ENCODE results near the gene LHX2.

Gene LHX2

DNA sequence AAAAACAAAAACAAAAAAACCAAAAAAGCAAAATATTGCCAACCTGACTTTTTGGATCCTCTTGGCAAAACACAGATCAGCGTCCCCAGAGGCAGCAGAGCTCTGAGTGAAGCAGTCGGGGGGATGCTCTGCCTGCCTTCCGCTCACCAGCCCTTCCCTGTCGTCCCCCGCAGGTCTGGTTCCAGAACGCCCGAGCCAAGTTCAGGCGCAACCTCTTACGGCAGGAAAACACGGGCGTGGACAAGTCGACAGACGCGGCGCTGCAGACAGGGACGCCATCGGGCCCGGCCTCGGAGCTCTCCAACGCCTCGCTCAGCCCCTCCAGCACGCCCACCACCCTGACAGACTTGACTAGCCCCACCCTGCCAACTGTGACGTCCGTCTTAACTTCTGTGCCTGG, 20.7 kb downstream of the LHX2 start:
- DNase-seq (ENCODE audit: low spot score), result no peak

DNA sequence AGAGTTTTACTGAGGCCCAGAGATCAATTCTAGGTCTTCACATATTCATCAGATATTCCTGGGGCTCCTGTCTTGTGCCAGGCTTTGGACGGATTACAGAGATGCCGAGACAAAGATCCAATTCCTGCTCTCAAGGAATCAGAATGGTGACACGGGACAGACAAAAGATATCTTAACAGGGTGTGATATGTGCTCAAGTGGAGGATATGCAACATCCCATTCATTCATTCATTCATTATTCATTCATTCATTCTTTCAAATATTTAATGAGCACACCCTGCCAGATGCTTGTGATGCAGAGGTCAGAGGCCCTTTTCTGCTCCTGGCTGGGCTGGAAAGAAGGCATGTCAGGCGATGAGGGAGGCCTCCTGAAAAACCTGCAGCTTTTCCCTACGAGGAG, 21.8 kb downstream of the LHX2 start:
- DNase-seq (ENCODE audit: low spot score), result no peak

DNA sequence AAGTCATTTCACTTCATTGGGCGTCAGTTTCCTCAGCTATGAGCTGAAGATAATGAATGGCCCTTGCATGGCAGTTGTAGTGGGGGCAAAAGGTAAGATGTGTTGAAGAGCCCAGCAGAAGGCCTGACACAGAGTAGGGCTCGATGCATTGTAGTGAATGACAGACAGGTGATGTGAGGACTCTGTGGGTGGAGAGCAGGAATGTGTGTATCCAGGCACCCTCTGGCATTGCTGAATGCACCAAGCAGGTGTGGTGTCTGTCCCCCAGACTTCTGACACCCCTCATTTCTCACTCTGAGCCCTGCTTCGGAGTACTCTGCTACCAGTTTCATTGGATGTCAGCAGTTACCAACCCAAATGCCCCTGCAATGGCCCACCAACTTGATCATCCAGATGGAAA, 22.4 kb downstream of the LHX2 start:
- no peak for DNase-seq (ENCODE audit: low spot score)

DNA sequence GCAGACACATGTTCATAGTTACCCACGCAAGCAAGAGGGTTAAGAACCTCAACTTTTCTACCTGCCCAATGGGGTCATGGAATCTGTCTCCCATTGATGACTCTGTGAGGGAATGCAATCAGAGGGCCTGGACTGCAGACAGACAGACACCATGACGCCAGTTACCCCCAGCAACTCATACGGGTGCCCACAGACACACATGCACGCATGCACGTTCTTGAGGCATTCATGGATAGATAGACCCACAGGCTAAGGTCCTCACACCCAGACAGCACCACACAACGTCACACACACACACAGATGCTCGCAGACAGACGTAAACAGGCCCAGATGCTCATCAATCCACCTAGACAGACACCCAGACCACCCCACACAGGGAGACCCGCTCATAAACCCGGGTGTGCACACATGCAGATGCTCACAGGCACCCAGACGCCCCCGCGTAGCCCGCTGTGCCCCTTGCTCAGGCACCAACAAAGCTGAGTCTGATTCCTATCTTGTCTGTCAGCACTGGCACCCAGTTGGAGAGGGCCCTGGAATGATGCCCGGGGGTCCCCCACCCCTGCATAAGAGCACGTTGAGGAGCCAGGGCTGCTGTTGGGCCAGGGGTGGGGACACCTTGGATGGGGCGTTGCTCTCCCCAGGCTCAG, 23.6 kb downstream of the LHX2 start:
- no peak for DNase-seq (ENCODE audit: low spot score)

DNA sequence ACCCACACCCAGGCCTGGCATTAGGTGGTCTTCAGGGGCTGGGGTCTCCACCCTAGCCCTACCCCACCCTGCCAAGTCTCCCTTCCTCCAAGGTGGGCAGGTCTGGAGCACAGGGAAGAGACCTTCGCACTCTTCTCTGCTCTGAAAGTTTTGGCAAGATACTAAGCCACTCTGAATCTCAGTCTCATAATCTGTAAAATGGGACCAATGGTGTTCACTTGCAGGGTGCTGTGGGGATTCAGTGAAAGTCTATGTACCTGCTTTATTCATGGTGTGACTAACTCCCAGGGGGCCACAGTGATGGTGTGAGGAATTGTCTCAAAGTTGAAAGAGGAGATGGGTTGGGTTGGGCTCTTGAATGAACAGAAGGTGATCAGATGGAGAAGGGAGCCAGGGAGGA, 25.0 kb downstream of the LHX2 start:
- no peak for DNase-seq (ENCODE audit: low spot score)

DNA sequence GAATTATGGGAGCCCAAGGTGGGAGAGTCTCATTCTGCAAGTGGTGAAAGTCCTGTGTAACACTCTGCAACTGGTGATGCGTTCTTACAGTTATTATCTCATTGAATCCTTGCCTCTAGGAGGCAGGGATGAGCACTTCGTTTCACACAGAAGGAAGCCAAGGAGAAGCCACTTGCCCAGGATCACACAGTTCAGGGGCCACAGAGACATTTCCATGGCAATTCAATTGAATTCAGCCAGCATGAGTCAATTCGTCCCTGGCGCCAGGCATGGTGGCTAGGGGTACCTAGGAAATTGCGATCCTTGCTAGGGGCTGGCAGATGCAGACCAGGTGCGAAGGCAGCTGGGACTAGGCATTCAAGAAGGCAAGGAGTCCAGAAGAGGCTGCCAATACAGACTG, 26.2 kb downstream of the LHX2 start:
- peak; percentile 35 for DNase-seq (ENCODE audit: low spot score)

DNA sequence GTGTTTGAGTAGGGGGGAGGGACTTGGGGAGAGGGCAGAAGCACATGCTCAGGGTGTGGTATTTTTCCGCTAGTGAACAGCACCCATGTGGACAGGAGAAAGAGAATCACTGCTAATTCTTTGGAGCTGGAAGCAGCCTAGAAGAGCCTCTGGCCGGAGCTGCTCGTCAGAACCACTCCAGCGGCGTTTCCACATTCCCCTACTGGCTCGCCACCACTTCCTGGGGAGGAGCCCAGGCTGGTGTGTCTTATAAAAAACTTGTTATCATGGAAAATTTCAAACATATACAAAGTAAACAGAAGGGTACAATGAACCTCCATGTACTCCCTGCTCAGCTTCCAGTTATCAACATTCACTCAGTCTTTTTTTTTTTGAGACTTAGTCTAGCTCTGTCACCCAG, 26.7 kb downstream of the LHX2 start:
- DNase-seq (ENCODE audit: low spot score), result peak; percentile 58

DNA sequence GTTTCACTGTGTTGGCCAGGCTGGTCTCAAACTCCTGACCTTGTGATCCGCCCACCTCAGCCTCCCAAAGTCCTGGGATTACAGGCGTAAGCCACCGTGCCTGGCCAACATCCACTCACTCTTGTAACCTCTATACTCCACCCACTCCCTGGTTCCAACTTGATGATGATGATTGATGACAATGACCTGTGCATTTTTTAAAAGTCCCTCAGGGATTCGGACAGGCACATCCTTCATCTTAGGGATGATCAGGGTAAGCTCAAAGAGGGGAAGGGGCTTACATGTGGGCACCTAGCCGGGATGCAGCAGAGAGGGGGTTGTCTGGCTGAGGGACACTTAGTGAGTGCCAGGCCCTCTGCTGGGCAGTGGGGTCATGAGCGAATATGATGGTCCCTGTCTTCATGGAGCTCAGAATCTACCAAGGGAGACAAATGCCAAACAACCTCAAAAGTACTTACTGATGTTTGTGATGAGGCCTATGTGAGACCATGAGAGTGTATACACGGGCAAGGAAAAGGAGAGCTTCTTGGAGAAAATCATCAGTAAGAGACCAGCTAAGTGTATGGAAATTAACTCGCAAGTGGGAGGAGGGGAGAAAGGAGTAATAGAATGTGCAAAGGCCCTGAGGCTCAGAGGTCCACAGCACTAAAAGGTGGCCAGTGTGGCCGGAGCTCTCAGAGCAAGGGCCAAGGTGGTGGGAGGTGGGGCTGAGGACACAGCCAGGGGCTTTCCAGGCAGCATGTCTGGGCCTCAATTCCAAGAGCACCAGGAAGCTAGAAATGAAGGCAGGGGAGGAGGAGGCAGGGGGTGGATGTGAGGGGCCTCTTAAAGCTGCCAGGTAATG, 27.4 kb downstream of the LHX2 start:
- DNase-seq (ENCODE audit: low spot score), result no peak

DNA sequence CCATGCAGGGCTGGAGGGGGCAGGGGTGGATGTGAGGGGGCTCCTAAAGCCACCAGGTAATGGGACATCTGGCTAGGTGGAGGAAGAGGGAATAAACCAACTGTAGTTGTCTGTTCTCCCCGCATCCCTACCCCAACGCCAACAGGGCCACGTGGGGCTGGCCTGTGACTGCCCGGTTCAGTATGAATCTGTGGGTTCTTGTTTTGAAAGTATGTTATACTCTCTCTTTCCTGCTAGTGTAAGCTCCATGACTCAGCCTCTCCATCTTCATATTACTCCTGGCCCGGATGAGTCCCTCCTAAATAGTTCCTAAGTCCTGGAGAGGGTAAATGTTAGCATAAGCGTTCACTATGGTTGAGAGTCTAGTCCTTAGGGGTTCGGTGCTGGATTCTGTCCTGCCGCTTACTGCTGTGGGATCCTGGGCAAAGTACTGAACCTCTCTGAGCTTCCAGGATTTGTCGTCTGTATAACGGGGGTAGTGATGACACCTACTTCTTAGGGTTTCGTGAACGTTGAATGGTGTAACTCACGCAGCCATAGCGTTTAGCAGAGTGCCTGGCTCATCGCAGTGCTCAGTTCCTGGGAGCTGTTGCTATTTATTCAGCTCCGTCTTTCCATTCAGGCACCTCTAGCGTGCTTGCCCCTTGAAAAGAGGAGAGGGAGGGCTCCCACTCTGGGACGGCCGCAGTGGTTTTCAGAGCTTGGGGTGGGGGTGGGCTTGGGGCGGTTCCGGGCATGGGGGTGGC, 28.8 kb downstream of the LHX2 start:
- peak; percentile 53 for DNase-seq (ENCODE audit: low spot score)

DNA sequence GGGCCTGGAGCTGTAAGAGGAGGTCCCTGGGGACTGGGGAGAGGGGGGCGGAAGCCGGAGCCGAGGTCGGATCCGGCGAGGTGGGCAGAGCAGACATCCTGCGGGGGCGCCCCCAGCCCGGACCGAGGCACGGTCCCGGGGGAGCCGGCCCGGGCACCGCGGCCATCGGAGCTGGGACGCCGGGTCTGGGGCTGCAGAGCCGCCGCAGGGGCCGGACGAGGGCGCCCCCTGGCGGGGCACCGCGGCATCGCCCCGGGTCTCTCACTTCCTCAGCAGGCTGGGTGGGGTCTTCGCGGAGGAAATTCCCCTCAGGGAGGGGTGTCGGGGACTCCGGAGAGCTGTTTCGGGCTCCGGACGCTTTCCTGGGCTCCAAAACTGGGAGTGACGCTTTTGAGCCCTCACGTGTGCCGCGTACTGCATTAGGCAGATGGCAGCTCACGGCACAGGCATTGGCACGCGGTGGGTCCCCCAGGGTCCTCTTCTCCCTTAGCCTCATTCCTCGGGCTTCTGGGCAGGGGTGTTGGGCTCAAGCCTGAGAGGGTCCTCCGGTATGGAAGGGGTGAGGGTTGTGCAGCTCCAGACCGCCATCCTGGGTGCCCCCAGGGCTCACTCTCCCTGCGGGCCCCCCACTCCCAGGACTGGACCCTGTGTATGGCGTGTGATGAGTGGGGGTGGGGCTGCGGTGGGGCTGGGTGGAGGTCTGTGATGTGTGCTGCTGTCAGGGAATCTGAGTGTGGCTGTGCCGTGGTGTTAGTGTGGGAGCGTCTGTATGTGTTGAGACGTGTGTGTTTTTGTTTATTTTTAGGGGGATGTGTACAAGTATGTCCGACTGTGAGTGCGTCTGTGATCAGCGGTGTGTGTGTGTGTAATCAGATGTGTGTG, 29.6 kb downstream of the LHX2 start:
- peak; percentile 85 for DNase-seq (ENCODE audit: low spot score)

DNA sequence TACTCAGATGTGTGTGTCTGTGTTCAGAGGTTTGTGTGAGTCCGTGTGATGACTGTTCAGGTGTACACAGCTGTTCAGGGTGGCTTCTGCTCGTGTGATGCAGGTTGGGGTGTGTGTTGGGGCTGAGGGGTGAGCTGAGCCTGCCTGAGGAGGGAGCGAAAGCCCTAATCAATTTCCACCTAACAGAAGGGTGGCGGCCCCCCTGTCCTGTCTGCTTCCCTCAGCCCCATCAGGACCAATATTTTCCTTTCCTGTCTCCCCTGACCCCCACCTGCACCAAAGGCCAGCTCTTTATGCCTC, 30.2 kb downstream of the LHX2 start:
- DNase-seq (ENCODE audit: low spot score), result no peak

DNA sequence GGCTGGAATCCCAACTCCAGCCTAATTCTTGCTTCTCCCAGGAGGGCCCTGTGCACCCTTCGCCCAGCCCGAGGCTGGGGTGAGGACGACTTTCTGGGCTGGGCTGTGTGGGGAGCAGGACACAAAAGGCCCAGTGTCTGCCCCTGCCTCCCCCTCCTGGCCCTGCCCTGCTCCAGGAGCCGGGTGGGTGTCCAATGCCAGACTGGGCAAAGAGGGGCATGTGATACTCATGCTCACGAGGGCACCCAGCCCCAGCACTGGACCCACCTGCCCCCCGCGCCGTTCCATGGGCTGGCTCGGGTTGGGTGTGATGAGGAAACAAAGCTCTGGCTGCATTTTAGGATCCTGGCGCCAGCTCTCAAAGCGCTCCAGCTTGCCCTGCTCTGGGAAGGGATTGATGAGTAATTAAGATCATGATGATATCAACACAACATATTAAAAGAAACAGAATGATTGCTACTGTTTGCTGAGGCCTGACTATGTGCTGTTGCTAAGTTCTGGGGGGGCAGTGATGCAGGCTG, 30.7 kb downstream of the LHX2 start:
- no peak for DNase-seq (ENCODE audit: low spot score)

DNA sequence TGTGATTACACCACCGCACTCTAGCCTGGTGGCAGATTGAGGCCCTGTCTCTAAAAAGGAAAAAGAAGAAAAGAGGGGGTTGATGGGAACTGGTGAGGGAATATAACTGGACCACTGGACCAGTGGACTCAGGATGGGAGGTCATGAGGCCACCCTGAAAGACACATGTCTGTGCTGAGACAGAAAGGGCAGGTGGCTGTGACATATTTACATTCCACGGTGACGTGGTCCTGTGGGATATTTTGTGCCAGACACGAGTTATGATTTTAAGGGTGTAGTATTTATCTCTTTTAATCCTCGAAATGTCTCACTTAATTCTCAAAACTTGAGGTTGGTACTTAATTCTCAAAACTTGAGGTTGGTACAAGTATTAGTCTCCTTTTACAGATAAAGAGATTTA, 32.9 kb downstream of the LHX2 start:
- DNase-seq (ENCODE audit: low spot score), result no peak

DNA sequence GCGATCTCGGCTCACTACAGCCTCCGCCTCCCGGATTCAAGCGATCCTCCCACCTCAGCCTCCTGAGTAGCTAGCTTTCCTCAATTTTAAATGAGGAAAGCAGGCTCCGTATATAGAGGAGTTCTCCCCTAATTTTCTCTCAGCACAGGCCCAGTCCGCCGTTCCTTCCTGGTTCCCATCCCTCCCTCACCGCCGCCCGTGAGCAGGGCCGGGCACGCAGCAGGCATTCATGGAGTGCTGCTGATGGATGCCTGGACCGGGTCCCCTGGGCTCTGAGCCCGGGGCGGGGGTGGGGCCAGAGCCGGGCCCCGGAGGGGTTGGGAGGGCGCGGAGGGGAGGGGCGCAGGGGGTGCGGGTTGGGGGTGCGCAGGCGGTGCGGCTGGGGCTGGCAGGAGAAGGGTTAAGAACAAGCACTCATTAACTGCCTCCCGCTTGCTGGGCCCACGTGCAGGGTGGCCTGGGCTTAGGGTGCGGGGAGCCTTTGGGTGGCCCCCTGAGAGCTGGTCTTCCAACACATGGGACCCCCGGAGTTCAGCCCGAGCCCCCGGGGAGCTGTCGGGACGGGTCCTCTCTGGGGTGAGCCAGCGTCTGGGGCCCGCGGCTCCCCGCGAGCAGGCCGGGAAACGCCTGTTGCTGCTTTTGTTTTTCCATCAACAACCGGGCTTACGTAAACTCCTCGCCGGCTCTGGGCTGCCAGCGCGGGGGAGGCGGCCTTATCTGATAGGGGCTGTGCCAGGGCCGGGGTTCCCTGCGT, 33.7 kb downstream of the LHX2 start:
- DNase-seq (ENCODE audit: low spot score), result peak; percentile 70

DNA sequence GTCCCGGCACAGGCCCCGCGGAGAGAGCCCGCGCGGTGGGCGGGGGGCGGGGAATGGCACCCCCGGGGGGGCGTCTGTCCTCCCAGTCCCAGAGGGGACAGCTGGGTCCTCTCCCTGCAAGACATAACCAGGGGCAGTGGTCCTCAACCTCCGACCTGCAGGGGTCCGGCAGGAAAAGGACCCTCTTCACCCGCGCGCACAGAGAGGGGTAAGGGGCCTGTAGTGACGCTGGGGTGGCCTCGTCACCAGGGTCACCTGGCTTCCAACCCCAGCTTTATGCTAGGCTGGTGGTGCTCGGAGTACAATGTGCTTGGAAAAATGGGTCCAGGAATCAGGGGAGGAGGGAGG, 34.2 kb downstream of the LHX2 start:
- no peak for DNase-seq (ENCODE audit: low spot score)

DNA sequence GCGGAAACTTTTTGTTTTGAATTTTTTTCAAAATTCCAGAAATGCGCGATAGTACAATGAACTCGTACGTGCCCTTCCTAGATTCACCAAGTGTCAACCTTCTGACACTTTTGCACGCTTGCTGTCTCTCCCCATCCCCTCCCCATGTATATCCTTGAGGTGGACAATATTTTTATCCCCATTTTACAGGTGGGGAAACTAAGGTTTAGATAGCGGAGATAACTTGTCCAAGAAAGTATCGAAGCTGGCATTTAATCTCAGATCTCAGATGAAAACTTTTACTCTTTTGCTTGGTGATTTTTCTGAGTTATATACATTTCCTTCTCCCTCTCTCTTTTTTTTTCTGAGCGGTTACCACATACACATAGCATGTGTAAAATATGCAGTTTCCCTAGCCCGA, 34.6 kb downstream of the LHX2 start:
- DNase-seq (ENCODE audit: low spot score), result no peak

DNA sequence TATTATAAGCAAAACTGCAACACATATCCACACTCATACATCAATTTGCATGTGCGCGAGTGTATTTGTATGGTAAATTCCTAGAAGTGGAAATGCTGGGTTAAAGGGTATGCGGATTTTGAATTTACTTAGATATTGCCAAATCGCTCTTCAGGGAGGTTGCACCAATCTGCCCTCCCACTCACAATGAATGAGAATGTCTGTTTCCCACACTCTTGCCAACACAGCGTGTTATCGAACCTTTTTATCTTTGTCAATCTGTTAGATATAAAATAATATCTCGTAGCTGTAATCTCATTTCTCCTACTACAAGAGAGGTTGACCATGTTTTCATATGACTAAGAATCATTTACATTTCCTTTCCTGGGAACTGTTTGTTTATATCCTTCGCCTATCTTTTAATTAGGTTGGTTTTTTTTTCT, 35.7 kb downstream of the LHX2 start:
- DNase-seq (ENCODE audit: low spot score), result no peak

DNA sequence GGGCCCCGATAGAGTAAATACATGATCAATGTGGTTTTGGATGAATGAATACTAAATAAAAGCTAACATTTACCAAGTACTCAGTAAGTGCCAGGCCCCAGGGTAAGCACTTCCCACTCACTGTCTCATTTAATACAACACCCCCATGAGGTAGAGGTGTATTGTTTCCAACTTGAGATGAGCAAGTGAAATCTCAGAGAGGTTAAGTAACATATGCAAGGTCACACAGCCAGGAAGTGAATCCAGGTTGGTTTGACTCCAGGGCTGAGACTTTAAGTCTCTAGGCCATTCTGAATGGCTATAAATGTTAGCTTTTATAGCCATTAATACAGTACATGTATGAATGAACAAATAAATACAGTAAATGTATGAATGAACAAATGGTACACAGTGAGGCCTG, 39.4 kb downstream of the LHX2 start:
- no peak for DNase-seq (ENCODE audit: low spot score)

DNA sequence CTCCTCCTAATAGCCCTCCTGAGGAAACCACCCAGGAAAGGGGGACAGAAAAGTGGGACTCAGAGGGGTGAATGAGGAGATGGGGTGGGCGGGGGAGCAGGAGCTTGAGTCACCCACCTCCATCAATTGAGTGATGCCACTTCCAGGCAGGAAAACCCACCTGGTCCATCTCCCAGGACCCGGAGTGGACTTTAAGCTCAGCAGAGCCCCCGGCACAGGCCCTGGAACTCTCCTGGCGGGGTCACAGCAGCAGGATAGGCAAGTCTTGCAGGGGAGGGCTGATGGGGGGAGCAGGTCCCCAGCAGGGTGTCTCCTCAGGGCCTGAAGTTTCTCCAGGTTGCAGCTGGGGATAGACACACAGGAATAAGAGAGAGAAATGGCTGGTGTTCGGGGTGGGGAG, 40.8 kb downstream of the LHX2 start:
- no peak for DNase-seq (ENCODE audit: low spot score)

DNA sequence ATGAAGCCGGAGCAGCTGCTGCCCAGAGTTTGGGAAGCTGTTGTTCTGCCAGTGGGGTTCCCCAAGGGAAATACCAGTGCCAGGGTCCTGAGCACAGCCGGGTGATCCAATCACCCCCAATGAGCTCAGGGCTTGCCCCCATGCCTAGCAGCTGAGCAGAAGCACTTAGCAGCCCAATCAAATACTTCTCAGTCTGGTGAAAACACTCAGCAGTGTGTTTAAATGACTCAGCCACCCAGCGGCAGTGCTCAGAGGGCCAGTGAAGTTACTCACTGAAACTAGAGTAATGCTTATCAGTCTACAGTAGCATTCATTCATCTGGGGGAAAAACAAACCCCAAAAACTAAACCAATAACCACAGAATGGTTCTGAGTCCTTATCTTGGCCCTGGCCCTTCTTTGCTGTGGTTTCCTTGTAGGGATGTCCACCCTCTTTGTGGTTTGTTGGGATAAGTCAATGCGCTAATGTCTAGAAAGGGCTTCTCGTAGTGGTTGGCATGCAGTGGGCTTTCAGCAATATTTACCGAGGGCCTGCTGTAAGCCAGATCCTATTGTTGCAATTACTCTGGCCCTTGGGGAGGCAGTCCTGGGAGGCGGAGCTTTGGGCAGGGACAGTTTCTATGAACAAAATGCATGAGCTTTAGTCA, 43.1 kb downstream of the LHX2 start:
- DNase-seq (ENCODE audit: low spot score), result peak; percentile 87

Measured in AG20443 (cell line).